NB4 (cell line): ENCODE measurements around the gene MEIS1.
A peak's percentile ranks its signal among the peaks of the same experiment; 100 is the strongest.

Source experiments
- DNase-seq: peaks from one replicate; pipeline ENCODE4 v3.0.0; 2010; ENCODE audit warnings: low read depth
- H3K4me3 ChIP-seq: one replicate; pipeline ENCODE4 v1.5.1; 2011; ENCODE audit warnings: mild to moderate bottlenecking, low read depth, low read length, moderate library complexity
- MYC ChIP-seq: IDR thresholded peaks from 2 replicates; pipeline ENCODE4 v1.6.1; 2011; ENCODE audit warnings: low read depth, low read length
- POLR2A ChIP-seq: IDR thresholded peaks from 2 replicates; pipeline ENCODE4 v1.6.1; 2011; ENCODE audit warnings: mild to moderate bottlenecking; ENCODE audit not compliant: insufficient read length; ENCODE audit errors: extremely low read depth
- TF ChIP-seq, protein P1 (sequence below): IDR thresholded peaks from 2 replicates; pipeline ENCODE4 v1.6.1; 2011; ENCODE audit warnings: low read depth, low read length
- TF ChIP-seq, protein P2 (sequence below): IDR thresholded peaks from one replicate; pipeline ENCODE4 v1.5.1; 2012; ENCODE audit warnings: low read depth, low read length

MEIS1 gene

DNA sequence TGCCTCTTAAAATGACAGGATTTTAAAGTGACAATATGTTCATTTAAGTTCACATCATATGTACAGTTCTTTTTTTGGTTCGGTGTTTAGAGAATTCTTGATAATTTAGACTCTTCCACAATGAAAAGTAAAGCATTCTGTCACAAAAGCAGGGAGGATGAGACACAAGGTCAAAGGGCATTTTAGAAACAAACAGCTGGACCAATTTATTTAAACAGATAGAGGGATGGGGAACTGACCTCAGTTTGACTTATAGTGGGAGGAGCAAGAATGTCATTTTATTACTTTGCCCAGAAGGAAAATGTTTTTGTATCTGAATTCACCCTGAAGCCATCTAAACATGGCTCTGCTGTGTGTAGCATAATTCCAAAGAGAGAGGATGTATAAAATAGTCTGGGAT is 128.5 kb downstream of the MEIS1 start:
- H3K4me3 ChIP-seq = no peak overlapping the region
- no peak for DNase-seq
- no peak for TF ChIP-seq POLR2A

GRCh38 chr2:66565291-66565690 is 130.4 kb downstream of the MEIS1 start:
- no peak for DNase-seq
- H3K4me3 ChIP-seq = no peak overlapping the region
- TF ChIP-seq, protein P1, sequence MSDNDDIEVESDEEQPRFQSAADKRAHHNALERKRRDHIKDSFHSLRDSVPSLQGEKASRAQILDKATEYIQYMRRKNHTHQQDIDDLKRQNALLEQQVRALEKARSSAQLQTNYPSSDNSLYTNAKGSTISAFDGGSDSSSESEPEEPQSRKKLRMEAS = no peak
- TF ChIP-seq MYC (no peak), POLR2A (no peak)
- TF ChIP-seq, protein P2, sequence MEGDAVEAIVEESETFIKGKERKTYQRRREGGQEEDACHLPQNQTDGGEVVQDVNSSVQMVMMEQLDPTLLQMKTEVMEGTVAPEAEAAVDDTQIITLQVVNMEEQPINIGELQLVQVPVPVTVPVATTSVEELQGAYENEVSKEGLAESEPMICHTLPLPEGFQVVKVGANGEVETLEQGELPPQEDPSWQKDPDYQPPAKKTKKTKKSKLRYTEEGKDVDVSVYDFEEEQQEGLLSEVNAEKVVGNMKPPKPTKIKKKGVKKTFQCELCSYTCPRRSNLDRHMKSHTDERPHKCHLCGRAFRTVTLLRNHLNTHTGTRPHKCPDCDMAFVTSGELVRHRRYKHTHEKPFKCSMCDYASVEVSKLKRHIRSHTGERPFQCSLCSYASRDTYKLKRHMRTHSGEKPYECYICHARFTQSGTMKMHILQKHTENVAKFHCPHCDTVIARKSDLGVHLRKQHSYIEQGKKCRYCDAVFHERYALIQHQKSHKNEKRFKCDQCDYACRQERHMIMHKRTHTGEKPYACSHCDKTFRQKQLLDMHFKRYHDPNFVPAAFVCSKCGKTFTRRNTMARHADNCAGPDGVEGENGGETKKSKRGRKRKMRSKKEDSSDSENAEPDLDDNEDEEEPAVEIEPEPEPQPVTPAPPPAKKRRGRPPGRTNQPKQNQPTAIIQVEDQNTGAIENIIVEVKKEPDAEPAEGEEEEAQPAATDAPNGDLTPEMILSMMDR = no peak

- no peak for TF ChIP-seq MYC
- TF ChIP-seq, protein P2 = no peak
- no peak for DNase-seq
- H3K4me3 ChIP-seq = no peak overlapping the region
Measured at GRCh38 chr2:66566726-66567399, 131.9 kb downstream of the MEIS1 start.

DNA sequence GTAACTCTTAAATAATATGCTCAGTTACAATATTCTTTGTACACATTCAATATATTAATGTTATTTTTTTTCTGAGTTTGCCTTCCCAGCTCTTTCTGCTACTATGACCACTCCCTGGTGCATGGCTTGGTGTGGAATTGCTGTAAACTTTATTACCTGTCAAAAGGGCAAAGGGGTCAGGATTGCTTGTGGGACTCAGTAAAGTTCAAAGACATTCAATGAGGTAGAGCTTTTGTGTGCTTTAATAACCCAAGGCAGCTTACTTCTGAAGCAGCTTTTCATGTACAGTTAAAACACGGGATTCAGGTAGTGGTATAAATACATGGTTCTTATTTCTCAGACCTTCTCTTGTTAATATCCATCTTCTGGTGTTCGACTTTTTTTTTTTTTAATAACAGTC is 132.8 kb downstream of the MEIS1 start:
- TF ChIP-seq POLR2A (no peak), MYC (no peak)
- H3K4me3 ChIP-seq = no peak overlapping the region
- no peak for DNase-seq

DNA sequence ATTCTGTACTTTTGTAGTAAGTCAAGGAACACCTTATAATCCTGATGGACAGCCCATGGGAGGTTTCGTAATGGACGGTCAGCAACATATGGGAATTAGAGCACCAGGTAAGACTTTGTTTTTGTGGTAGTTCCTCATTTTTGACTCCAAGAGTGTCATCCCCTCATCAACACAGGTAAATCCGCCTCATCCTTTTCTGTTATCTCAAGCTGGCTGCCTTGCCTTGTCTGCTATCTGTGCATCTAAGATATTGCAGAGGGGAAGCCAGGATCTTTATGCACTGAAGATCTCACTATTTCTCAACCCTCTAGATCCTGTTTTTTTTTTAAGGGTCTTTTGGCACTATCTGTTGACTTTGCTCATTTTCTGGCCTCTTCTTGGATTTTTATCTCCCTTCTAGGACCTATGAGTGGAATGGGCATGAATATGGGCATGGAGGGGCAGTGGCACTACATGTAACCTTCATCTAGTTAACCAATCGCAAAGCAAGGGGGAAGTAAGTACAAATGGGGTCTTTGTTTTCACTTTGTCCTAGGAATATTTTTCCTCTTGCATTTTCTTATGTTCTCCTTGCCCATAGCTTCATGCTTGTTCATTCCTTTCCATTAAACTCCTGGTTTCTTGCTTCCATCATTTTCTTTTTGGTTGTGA is 133.8 kb downstream of the MEIS1 start:
- no peak for DNase-seq
- TF ChIP-seq, protein P1 = no peak
- TF ChIP-seq MYC = no peak
- TF ChIP-seq, protein P2 = no peak
- no peak for TF ChIP-seq POLR2A
- H3K4me3 ChIP-seq = no peak overlapping the region

- peak; percentile 86 for DNase-seq
- TF ChIP-seq POLR2A (no peak), MYC (no peak)
- TF ChIP-seq, protein P1 = no peak
- TF ChIP-seq, protein P2 = no peak
- no peak overlapping the region for H3K4me3 ChIP-seq
Measured at GRCh38 chr2:66569321-66569851, 134.5 kb downstream of the MEIS1 start.

DNA sequence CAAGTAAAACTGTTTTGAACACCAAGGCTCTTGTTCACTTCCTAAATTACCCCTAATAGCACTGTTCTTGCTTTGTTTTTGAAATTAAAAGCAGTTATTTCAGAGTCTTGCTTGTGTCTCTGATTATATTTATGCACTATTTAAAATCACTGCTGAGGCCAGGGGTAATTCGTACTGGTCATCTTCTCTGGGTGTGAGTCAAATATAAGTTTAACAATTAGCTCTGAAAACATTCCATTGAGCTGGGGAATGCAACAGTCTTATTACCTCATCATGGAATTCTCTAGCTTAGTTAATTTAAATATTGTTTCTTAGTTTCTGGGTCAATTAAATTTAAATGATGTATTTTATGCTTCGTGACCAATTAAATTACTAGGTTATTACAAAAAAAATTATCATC is 135.0 kb downstream of the MEIS1 start:
- no peak overlapping the region for H3K4me3 ChIP-seq
- no peak for DNase-seq
- no peak for TF ChIP-seq POLR2A
- TF ChIP-seq, protein P2 = no peak
- TF ChIP-seq, protein P1 = no peak
- TF ChIP-seq MYC = no peak
